GM23338 (cell line): Measurements from ENCODE around the gene MELTF. TPM values are rescaled to one million over a fixed set of nuclear protein-coding genes. Genes with fewer than 3 reads are reported as not detected.

Source experiments
- ATAC-seq: fragments of 200-7000 bp; cut with Tn5 transposase; 3 replicates; pipeline ENCODE4 v1.9.1; 2020
- DNase-seq: peaks from one replicate; pipeline ENCODE4 v3.0.0-alpha.2; 2015; ENCODE audit warnings: low spot score
- H2AFZ ChIP-seq: fragments of 200-600 bp; sonication (generic); 2 replicates; pipeline ENCODE4 v1.8.0; 2016; ENCODE audit warnings: antibody characterized with exemption, mild to moderate bottlenecking, moderate library complexity
- H3F3A ChIP-seq: fragments of 200-600 bp; sonication (generic); replicated peaks from 2 replicates; pipeline ENCODE4 v1.8.0; 2017; ENCODE audit warnings: antibody characterized with exemption, mixed run types, low read depth
- H3K27ac ChIP-seq: fragments of 200-600 bp; sonication (generic); 2 replicates; pipeline ENCODE4 v1.6.1; 2016; ENCODE audit warnings: low read depth
- H3K27me3 ChIP-seq: fragments of 200-600 bp; sonication (generic); 2 replicates; pipeline ENCODE4 v1.8.0; 2016; ENCODE audit warnings: mild to moderate bottlenecking, mixed run types, moderate library complexity; ENCODE audit not compliant: insufficient read depth
- H3K36me3 ChIP-seq: fragments of 200-600 bp; sonication (generic); 2 replicates; pipeline ENCODE4 v1.8.0; 2016; ENCODE audit warnings: mild to moderate bottlenecking; ENCODE audit not compliant: insufficient read depth
- H3K4me1 ChIP-seq: fragments of 200-600 bp; sonication (generic); 2 replicates; pipeline ENCODE4 v1.8.0; 2016; ENCODE audit warnings: mild to moderate bottlenecking, moderate library complexity; ENCODE audit not compliant: insufficient read depth
- H3K4me2 ChIP-seq: fragments of 200-600 bp; sonication (generic); 2 replicates; pipeline ENCODE4 v1.7.1; 2017; ENCODE audit warnings: mixed run types
- H3K4me3 ChIP-seq: fragments of 200-600 bp; sonication (generic); 2 replicates; pipeline ENCODE4 v1.6.1; 2016; ENCODE audit warnings: mixed run types
- H3K79me2 ChIP-seq: fragments of 200-600 bp; sonication (generic); replicated peaks from 2 replicates; pipeline ENCODE4 v1.8.0; 2017; ENCODE audit warnings: mild to moderate bottlenecking; ENCODE audit not compliant: insufficient read depth
- H3K9me2 ChIP-seq: fragments of 200-600 bp; sonication (generic); 2 replicates; pipeline ENCODE4 v1.8.0; 2017; ENCODE audit not compliant: insufficient read depth
- H4K20me1 ChIP-seq: fragments of 200-600 bp; sonication (generic); replicated peaks from 2 replicates; pipeline ENCODE4 v1.8.0; 2017; ENCODE audit warnings: mild to moderate bottlenecking; ENCODE audit not compliant: insufficient read depth
- H3K27ac Mint-ChIP-seq: 2 replicates; pipeline ENCODE4 v1.8.0; 2020; ENCODE audit warnings: inconsistent platforms, mild to moderate bottlenecking, moderate library complexity, mixed read lengths
- H3K27me3 Mint-ChIP-seq: 3 replicates; pipeline ENCODE4 v1.8.0; 2022; ENCODE audit warnings: low read depth, mild to moderate bottlenecking, moderate library complexity, mixed read lengths, inconsistent platforms; ENCODE audit not compliant: insufficient read depth, poor library complexity
- H3K36me3 Mint-ChIP-seq: 3 replicates; pipeline ENCODE4 v1.8.0; 2021; ENCODE audit warnings: low read depth, mild to moderate bottlenecking, inconsistent platforms, moderate library complexity, mixed read lengths
- H3K4me1 Mint-ChIP-seq: 3 replicates; pipeline ENCODE4 v1.8.0; 2020; ENCODE audit warnings: mild to moderate bottlenecking, inconsistent platforms, mixed read lengths
- H3K4me3 Mint-ChIP-seq: 3 replicates; pipeline ENCODE4 v1.8.0; 2021; ENCODE audit warnings: moderate library complexity, mild to moderate bottlenecking, inconsistent platforms, mixed read lengths
- H3K9me3 Mint-ChIP-seq: 3 replicates; pipeline ENCODE4 v1.8.0; 2020; ENCODE audit warnings: moderate library complexity, mild to moderate bottlenecking, inconsistent platforms, mixed read lengths
- EZH2 ChIP-seq: fragments of 200-600 bp; sonication (generic); IDR thresholded peaks from one replicate; pipeline ENCODE4 v1.8.0; 2017; ENCODE audit warnings: antibody characterized with exemption, mild to moderate bottlenecking, low read depth; ENCODE audit not compliant: unreplicated experiment
- EZH2phosphoT487 ChIP-seq: fragments of 200-600 bp; sonication (generic); IDR thresholded peaks from one replicate; pipeline ENCODE4 v1.8.1; 2018; ENCODE audit warnings: antibody characterized with exemption; ENCODE audit not compliant: unreplicated experiment
- POLR2AphosphoS5 ChIP-seq: IDR thresholded peaks from 2 replicates; pipeline ENCODE4 v1.6.1; 2016; ENCODE audit warnings: antibody characterized with exemption, low read depth
- polyA plus RNA-seq: library from polyadenylated mRNA; unstranded; fragments of >200 nt; fragmentation: Nextera tagmentation; extraction: Ambion mirVana; gene quantifications from 2 replicates; pipeline ENCODE4 v1.2.1, GENCODE V29; 2016
- total RNA-seq: library from RNA; depleted of rRNA; stranded (reverse); fragments of >200 nt; shearing (Covaris generic); gene quantifications from 2 replicates; pipeline ENCODE4 v1.2.3, GENCODE V29; 2014
- TF ChIP-seq, protein P1 (sequence below), 2 experiments: fragments of 200-600 bp in 1 of 2; sonication (generic) in 1 of 2; conservative IDR thresholded peaks; 2 replicates each; pipeline versions ENCODE4 v1.5.1 to v1.6.1; 2016 to 2017; ENCODE audit warnings: antibody characterized with exemption in 2 of 2, low read depth in 2 of 2, mild to moderate bottlenecking in 2 of 2, moderate library complexity in 1 of 2

MELTF gene
- total and polyA plus RNA-seq, 2 experiments from 2014 or later = 1.4 to 5.2 TPM

DNA sequence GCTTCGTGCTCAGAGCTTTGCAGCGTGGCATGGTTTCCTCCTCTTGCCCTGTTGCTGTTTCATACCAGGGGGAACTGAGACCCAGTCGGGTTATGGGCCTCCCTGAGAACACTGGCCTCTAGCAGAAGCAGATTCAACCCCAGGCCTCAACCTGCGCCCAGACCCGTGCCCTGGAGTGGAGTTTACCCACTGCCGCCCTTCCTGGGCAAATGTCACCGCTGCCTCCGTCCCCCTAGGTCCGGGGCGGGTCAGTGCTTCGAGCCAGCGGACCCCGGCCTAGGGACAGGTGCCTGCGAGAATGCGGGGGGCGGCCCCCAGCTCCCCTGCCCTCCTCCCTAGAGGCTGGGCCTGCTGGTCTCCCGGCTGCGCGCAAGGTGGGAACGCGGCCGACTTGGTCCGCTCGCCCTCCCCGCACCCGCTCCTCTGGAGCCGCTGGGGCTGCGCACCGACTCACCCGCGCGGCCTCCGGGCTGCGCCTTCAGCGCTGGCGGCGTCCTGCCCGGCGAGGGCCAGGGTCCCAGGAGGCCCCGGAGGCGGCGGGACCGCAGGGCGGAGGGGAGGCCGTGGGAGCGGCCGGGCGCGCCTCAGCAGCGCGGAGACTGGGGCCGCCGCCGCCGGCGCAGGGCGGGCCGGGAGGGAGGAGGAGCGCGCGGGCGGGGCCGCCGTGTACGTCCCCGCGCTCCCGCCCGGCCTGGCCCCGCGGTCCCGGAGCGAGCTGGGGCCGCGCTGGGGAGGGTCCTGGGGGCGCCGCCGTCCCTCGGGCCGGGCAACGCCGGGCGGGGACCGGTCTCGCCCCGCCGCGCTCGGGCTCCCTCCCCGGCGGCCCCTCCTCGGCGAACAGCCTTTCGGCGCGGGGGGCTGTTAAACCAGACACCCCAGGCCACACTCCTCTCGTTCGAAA is 61.1 kb downstream of the MELTF start, which contains the start of gene PIGZ:
TSS of gene PIGZ (minus strand) at position 601 of the 901 bp plus-strand sequence. CDS start 16,802 bp downstream, outside the sequence.
- no peaks in the 10 kb centered on the region for H3K79me2 ChIP-seq
- peak within 1 kb of the TSS; percentile 64 for H3K4me3 ChIP-seq
- 0 out of 2 replicates have a peak, but pooled peaks cover 6% of the 10 kb centered on the region for H3F3A ChIP-seq
- peaks cover 8% of the 10 kb centered on the region; the same call in 2 of the 3 replicates for H3K4me1 Mint-ChIP-seq
- H3K9me2 ChIP-seq = no peaks in the 10 kb centered on the region
- peak within 1 kb of the TSS; percentile 86 for H3K4me2 ChIP-seq
- H2AFZ ChIP-seq = peak within 1 kb of the TSS; percentile 96
- H3K36me3 ChIP-seq = no peaks in the 10 kb centered on the region
- H3K9me3 Mint-ChIP-seq = peaks cover 23% of the 10 kb centered on the region
- H3K27ac ChIP-seq = no peak within 1 kb of the TSS
- H3K27ac Mint-ChIP-seq = no peak within 1 kb of the TSS
- no peaks in the 10 kb centered on the region for H4K20me1 ChIP-seq
- TF ChIP-seq, protein P1, sequence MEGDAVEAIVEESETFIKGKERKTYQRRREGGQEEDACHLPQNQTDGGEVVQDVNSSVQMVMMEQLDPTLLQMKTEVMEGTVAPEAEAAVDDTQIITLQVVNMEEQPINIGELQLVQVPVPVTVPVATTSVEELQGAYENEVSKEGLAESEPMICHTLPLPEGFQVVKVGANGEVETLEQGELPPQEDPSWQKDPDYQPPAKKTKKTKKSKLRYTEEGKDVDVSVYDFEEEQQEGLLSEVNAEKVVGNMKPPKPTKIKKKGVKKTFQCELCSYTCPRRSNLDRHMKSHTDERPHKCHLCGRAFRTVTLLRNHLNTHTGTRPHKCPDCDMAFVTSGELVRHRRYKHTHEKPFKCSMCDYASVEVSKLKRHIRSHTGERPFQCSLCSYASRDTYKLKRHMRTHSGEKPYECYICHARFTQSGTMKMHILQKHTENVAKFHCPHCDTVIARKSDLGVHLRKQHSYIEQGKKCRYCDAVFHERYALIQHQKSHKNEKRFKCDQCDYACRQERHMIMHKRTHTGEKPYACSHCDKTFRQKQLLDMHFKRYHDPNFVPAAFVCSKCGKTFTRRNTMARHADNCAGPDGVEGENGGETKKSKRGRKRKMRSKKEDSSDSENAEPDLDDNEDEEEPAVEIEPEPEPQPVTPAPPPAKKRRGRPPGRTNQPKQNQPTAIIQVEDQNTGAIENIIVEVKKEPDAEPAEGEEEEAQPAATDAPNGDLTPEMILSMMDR (conservative IDR thresholded peaks at IDR 0.05; ENCODE audit: low read depth in 2 of 2) = no peak
- TF ChIP-seq EZH2phosphoT487 = peak; percentile 87
- peak; percentile 90 for TF ChIP-seq EZH2
- peak within 1 kb of the TSS; percentile 71 for H3K4me3 Mint-ChIP-seq
- DNase-seq = peak; percentile 53
- H3K36me3 Mint-ChIP-seq = peaks cover 8% of the 10 kb centered on the region
- peaks cover 56% of the 10 kb centered on the region for H3K27me3 Mint-ChIP-seq
- peak; percentile 47 for ATAC-seq
- H3K4me1 ChIP-seq = no peaks in the 10 kb centered on the region; the same call in 1 of the 2 replicates
- peaks cover 81% of the 10 kb centered on the region for H3K27me3 ChIP-seq

DNA sequence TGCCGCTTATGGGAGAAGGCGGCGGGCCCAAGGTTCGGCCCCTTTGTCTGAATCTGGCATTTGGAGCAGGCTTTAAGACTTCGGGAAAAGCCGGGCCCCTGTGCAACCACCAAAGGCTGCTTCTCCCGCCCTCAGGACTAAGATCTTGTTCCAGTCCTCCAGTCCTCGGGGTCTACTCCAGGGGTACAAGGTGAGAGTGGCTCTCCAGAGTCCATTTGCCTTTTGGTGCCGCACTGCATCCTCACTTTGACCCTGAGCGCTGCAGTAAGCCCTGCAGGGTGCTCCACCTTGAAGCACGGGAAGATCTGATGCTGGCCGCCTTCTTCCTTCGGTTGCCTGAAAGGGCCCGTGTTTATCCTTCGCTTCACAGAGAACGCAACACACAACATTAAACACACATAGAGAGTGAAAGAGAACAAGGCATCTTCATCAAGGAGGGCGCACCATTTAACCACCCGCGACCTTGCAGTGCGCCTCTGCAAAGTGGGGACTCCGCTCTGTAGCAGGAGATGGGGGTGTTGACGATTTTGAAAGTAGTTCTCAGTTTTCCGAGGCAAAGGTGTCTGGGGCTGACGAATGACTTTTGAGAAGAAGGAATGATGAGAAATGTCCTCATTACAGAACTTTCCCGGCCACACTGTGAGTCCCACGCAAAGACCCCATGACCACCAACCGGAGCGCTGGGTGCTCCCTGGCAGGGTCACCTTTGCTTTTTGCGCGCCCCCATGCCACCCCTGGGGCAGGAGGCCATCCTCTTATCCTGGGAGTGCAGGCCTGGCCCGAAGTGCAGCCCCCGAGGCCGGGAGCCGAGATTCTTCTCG is 62.0 kb downstream of the MELTF start:
- peak overlapping the region; percentile 71 for H3K4me3 Mint-ChIP-seq
- peaks cover 8% of the 10 kb centered on the region for H3K36me3 Mint-ChIP-seq
- Histone ChIP-seq H3K27me3 (peaks cover 83% of the 10 kb centered on the region), H3K27ac (no peak overlapping the region), H4K20me1 (no peaks in the 10 kb centered on the region), H3K9me2 (no peaks in the 10 kb centered on the region), H3K4me1 (no peaks in the 10 kb centered on the region; the same call in 1 of the 2 replicates), H3K4me2 (peak overlapping the region; percentile 81), H3F3A (0 out of 2 replicates have a peak, but pooled peaks cover 6% of the 10 kb centered on the region), H3K4me3 (peak overlapping the region; percentile 54), H3K36me3 (no peaks in the 10 kb centered on the region), H3K79me2 (no peaks in the 10 kb centered on the region), H2AFZ (peak overlapping the region; percentile 95)
- H3K9me3 Mint-ChIP-seq = peaks cover 17% of the 10 kb centered on the region
- ATAC-seq (peak; percentile 10), DNase-seq (peak; percentile 50)
- TF ChIP-seq EZH2phosphoT487 (peak; percentile 55), EZH2 (peak; percentile 86), POLR2AphosphoS5 (no peak)
- H3K27ac Mint-ChIP-seq = no peak overlapping the region
- peaks cover 8% of the 10 kb centered on the region; the same call in 2 of the 3 replicates for H3K4me1 Mint-ChIP-seq
- peaks cover 56% of the 10 kb centered on the region for H3K27me3 Mint-ChIP-seq
